Nephron (organoid): ENCODE data around the gene PTPRD.

ENCODE experiments used
- H3K27ac Mint-ChIP-seq, 3 experiments: 2 replicates each; pipeline ENCODE4 v1.8.0; 2020; ENCODE audit warnings: mixed read lengths in 3 of 3, mild to moderate bottlenecking in 2 of 3, moderate library complexity in 1 of 3
- H3K27me3 Mint-ChIP-seq: 2 replicates; pipeline ENCODE4 v1.8.0; 2021; ENCODE audit warnings: low read depth, mild to moderate bottlenecking, moderate library complexity, mixed read lengths
- H3K36me3 Mint-ChIP-seq: 2 replicates; pipeline ENCODE4 v1.8.0; 2020; ENCODE audit warnings: low read depth, mixed read lengths
- H3K4me1 Mint-ChIP-seq: 2 replicates; pipeline ENCODE4 v1.8.0; 2020; ENCODE audit warnings: mixed read lengths
- H3K4me3 Mint-ChIP-seq, 3 experiments: 2 replicates each; pipeline ENCODE4 v1.8.0; 2020; ENCODE audit warnings: mild to moderate bottlenecking in 3 of 3, mixed read lengths in 3 of 3, moderate library complexity in 2 of 3
- H3K9me3 Mint-ChIP-seq: 2 replicates; pipeline ENCODE4 v1.8.0; 2020; ENCODE audit warnings: mixed read lengths
- TF ChIP-seq, protein P1 (sequence below), 3 experiments: fragments of 200-600 bp; sonication (generic); IDR thresholded peaks; one replicate each; pipeline ENCODE4 v1.5.0; 2021; ENCODE audit warnings: antibody characterized with exemption in 3 of 3; ENCODE audit not compliant: unreplicated experiment in 3 of 3

The PTPRD gene

DNA sequence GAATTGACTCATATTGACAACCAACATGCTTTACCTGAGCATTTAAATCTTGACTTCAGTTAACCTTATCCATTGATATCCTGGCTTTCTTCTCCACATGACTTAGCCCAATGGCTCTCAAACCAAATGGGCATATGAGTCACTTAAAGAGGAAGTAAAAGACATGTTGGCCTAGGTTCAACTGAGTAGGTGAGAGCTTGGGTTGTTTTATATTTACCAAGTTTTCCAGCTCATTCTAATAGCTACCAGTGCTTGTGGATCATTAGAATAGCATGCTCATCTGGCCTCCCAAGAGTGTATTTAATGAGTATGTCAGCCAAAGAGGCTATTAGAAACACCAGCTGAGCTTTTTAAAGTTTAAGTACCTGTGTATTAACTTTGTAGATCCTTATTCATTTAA is 1049.0 kb downstream of the PTPRD start:
- H3K9me3 Mint-ChIP-seq: no peaks in the 10 kb centered on the region
- H3K4me1 Mint-ChIP-seq: no peaks in the 10 kb centered on the region
- no peaks in the 10 kb centered on the region for H3K27me3 Mint-ChIP-seq
- TF ChIP-seq, protein P1, sequence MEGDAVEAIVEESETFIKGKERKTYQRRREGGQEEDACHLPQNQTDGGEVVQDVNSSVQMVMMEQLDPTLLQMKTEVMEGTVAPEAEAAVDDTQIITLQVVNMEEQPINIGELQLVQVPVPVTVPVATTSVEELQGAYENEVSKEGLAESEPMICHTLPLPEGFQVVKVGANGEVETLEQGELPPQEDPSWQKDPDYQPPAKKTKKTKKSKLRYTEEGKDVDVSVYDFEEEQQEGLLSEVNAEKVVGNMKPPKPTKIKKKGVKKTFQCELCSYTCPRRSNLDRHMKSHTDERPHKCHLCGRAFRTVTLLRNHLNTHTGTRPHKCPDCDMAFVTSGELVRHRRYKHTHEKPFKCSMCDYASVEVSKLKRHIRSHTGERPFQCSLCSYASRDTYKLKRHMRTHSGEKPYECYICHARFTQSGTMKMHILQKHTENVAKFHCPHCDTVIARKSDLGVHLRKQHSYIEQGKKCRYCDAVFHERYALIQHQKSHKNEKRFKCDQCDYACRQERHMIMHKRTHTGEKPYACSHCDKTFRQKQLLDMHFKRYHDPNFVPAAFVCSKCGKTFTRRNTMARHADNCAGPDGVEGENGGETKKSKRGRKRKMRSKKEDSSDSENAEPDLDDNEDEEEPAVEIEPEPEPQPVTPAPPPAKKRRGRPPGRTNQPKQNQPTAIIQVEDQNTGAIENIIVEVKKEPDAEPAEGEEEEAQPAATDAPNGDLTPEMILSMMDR (IDR thresholded peaks at IDR 0.05; ENCODE audit: unreplicated experiment in 3 of 3): no peak
- H3K4me3 Mint-ChIP-seq: no peak overlapping the region
- no peak overlapping the region for H3K27ac Mint-ChIP-seq
- H3K36me3 Mint-ChIP-seq: no peaks in the 10 kb centered on the region

DNA sequence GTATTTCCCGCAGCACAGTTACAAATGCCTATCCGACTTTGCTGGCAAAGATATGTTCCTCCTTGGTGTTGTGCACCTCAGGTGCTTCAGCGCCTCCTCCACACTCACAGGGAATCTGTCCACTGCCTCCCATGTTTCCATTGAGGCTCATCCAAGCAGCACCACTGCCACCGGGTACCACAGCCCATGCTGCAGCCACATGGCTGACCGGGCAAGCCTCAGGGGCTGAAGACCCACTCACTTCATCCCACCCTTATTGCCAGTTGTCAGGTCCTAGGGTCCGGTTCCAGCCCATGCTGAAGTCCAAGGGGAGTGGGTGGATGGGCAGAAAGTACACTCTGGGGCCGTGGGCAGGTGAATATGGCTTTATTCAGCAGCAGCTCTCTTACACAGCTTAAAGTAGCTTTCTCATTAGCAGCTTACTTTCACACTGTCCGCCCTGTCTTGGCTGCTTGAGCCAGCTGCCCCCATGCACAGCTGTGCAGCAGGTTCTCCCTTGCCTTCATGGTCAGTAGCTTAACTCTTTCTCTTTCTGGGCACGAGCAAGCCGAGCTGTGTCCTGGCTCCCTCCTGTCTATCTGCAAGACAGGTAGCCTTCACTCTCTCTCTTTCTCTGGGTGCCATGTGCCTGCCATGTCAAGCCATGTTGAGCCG is 1052.3 kb downstream of the PTPRD start:
- no peaks in the 10 kb centered on the region for H3K36me3 Mint-ChIP-seq
- H3K9me3 Mint-ChIP-seq: no peaks in the 10 kb centered on the region
- TF ChIP-seq, protein P1 (IDR thresholded peaks at IDR 0.05; ENCODE audit: unreplicated experiment in 3 of 3): no peak
- H3K4me3 Mint-ChIP-seq: no peak overlapping the region
- H3K4me1 Mint-ChIP-seq: no peaks in the 10 kb centered on the region
- no peak overlapping the region for H3K27ac Mint-ChIP-seq
- no peaks in the 10 kb centered on the region for H3K27me3 Mint-ChIP-seq

DNA sequence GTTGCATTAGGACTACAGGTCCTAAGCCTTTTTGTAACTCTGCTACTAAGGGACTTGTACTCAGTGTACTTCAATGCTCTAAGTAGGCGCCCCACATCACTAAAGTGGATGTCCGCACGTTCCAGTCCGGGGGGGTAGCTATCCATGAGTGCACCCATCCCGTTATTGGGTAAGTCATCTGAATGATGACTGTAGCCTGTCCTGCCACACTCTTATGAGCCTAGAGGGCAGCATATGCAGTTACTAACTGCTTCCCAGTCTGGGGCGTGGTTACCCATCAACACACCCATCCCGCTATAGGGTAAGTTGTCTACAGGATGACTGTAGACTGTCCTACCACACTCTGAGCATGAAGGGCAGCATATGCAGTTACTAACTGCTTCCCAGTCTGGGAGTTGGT is 1053.9 kb downstream of the PTPRD start:
- Mint-ChIP-seq H3K27me3 (no peaks in the 10 kb centered on the region), H3K4me3 (no peak overlapping the region), H3K4me1 (no peaks in the 10 kb centered on the region), H3K27ac (no peak overlapping the region), H3K36me3 (no peaks in the 10 kb centered on the region), H3K9me3 (no peaks in the 10 kb centered on the region)
- TF ChIP-seq, protein P1 (IDR thresholded peaks at IDR 0.05; ENCODE audit: unreplicated experiment in 3 of 3): no peak

DNA sequence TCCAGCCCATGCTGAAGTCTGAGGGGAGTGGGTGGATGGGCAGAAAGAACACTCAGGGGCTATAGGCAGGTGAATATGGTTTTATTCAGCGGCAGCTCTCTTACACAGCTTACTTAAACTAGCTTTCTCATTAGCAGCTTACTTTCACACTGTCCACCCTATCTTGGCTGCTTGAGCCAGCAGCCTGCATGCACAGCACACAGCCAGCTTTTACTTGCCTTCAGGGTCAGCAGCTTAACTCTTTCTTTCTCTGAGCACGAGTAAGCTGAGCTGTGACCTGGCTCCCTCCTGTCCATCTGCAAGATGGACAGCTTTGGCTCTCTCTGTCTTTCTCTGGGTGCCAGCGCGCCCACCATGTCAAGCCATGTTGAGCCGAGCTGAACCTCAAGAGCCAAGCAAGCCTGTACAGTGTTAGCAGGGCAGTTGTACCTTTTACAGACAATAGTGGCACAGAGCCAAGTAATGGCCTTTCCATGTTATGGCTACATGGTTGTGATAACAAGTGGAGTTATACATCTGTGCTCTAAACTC is 1054.9 kb downstream of the PTPRD start:
- no peaks in the 10 kb centered on the region for H3K9me3 Mint-ChIP-seq
- H3K36me3 Mint-ChIP-seq: no peaks in the 10 kb centered on the region
- no peaks in the 10 kb centered on the region for H3K27me3 Mint-ChIP-seq
- H3K4me3 Mint-ChIP-seq: no peak overlapping the region
- H3K4me1 Mint-ChIP-seq: no peaks in the 10 kb centered on the region
- TF ChIP-seq, protein P1 (IDR thresholded peaks at IDR 0.05; ENCODE audit: unreplicated experiment in 3 of 3): no peak
- H3K27ac Mint-ChIP-seq: no peak overlapping the region

DNA sequence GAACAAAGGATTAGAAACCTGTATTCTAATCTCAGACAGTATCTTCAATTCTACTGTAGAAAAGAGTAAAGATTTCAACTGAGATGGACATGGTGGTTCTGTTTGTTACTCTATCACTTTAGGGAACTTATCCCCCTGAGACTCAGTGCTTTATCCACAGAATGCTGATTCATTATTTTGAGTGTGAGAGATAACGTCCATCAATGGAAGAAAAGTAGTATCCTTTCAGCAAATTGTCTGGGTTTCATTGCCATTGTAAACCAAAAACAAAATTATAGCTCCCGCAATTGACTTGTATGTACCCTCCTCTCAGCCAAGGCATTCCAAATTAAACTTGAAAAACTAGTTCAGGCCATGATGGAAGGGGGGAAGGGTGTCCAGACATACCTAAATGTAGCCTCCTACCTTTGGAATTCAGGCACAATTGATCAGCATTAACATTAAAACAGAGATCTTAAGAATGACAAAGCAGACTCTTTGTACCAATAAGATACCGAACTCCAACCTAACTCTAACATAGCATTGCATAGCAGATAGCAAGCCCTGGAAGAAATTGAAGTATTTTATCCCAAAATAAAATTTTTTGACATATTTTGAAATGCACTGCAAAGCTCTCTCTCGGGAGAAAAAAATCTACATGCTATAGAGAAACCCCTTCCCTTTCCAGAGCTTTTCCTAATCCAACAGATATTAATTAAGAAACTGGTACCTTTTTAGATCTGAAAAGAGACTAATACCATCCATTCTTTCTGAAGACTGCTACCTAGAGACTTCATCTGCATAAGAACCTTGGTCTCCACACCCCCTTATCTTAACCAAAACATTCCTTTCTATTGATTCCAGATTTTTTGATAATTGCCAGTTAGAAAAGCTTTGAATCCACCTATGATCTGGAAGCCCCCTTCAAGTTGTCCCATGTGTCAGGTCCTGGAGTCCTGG is 1055.7 kb downstream of the PTPRD start:
- no peak overlapping the region for H3K4me3 Mint-ChIP-seq
- no peaks in the 10 kb centered on the region for H3K9me3 Mint-ChIP-seq
- H3K27me3 Mint-ChIP-seq: no peaks in the 10 kb centered on the region
- no peaks in the 10 kb centered on the region for H3K4me1 Mint-ChIP-seq
- no peak overlapping the region for H3K27ac Mint-ChIP-seq
- TF ChIP-seq, protein P1 (IDR thresholded peaks at IDR 0.05; ENCODE audit: unreplicated experiment in 3 of 3): no peak
- no peaks in the 10 kb centered on the region for H3K36me3 Mint-ChIP-seq
